IPS-20b (cell line): Measurements from ENCODE around the gene OOSP3.
"Not testable (repeated sequence)": the region's sequence is repeated elsewhere in the genome, so short reads cannot be mapped to it uniquely, and the experiment has no call there.

Experiments used
- H3K27ac ChIP-seq: one replicate; pipeline ENCODE4 v1.5.1; 2013; ENCODE audit warnings: low read length
- H3K27me3 ChIP-seq: 2 replicates; pipeline ENCODE4 v1.6.1; 2013; ENCODE audit warnings: mild to moderate bottlenecking, low read length, inconsistent platforms; ENCODE audit not compliant: insufficient read depth
- H3K36me3 ChIP-seq: 2 replicates; pipeline ENCODE4 v1.6.1; 2013; ENCODE audit warnings: low read depth, mild to moderate bottlenecking, inconsistent platforms, low read length, moderate library complexity; ENCODE audit not compliant: insufficient read depth
- H3K4me1 ChIP-seq: 2 replicates; pipeline ENCODE4 v1.6.1; 2013; ENCODE audit warnings: mild to moderate bottlenecking, control low read depth, inconsistent platforms, low read length, moderate library complexity; ENCODE audit not compliant: insufficient read depth
- H3K4me3 ChIP-seq: 2 replicates; pipeline ENCODE4 v1.5.1; 2013; ENCODE audit warnings: mild to moderate bottlenecking, low read length, inconsistent platforms
- H3K9ac ChIP-seq: 2 replicates; pipeline ENCODE4 v1.6.1; 2013; ENCODE audit warnings: low read depth, mild to moderate bottlenecking, inconsistent platforms, low read length, moderate library complexity
- H3K9me3 ChIP-seq: 2 replicates; pipeline ENCODE4 v1.6.1; 2013; ENCODE audit warnings: mild to moderate bottlenecking, low read depth, low read length, inconsistent platforms; ENCODE audit not compliant: insufficient read depth

OOSP3 gene

GRCh38 chr11:59851416-59851815, 27.2 kb upstream of the OOSP3 start:
- H3K27me3 ChIP-seq, H3K4me1 ChIP-seq, H3K9ac ChIP-seq, H3K4me3 ChIP-seq, H3K36me3 ChIP-seq, H3K27ac ChIP-seq, H3K9me3 ChIP-seq: not testable (repeated sequence)

DNA sequence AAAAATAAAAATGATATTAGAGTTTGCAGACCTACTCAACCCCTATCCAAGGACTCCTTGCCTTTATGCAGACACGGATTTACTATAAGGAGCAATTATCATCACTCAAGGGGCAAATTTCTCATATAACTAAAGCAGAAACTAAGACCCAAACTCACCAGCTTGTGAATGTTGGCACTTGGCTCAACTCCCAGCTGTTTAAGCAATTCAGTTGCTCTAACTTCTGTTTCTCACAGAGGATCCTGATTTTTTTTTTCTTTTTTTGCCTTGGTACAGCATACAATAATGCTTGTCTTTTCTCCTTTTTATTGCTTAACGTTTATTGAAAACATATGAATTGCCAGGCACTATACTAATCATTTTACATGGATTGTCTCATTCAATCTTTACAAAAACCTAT, 23.7 kb upstream of the OOSP3 start:
- Histone ChIP-seq H3K36me3 (no peaks in the 10 kb centered on the region), H3K9me3 (no peaks in the 10 kb centered on the region), H3K4me3 (no peak overlapping the region), H3K9ac (no peak overlapping the region), H3K4me1 (peaks cover 15% of the 10 kb centered on the region), H3K27ac (no peak overlapping the region), H3K27me3 (no peaks in the 10 kb centered on the region)

DNA sequence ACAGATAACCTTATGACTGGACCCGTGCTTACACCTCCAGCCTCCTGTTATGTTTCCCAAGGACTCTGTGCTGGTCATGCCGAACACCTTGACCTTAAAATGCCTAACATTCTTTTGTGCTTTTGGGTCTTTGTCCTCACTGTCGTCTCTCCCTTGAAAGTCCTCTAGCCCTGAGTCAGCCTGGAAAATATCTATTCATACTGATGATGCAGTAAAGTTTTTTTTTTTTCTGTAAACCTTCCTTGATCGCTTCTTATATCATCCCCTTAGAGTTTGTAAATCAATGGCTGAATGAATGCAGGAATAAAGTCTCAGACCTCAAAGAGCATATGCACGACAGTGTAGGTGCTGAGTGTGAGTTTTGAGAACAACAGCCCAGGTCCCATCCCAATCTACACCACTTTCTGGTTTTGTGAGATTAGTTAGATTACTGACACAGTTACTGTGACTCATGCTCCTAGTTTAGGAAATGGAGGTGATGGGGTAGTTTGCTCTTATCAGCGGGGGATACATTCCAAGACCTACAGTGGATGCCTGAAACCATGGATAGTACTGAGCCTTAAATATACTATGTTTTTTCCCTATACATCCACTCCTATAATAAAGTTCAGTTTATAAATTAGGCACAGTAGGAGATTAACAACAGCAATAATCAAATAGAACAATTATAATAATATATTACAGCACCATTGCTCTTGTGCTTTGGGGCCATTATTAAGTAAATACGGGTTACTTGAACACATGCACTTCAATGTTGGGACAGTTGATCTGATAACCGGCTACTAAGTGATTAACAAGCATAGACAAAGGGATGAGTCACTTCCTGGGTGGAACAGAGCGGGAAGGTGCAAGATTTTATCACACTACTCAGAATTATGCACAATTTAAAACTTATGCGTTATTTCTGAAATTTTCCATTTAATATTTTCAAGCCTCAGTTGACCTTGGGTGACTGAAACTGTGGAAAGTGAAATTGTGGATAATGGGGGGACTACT, 20.8 kb upstream of the OOSP3 start:
- H3K36me3 ChIP-seq = no peaks in the 10 kb centered on the region
- no peaks in the 10 kb centered on the region for H3K9me3 ChIP-seq
- H3K4me3 ChIP-seq = no peak overlapping the region
- no peak overlapping the region for H3K9ac ChIP-seq
- no peaks in the 10 kb centered on the region for H3K27me3 ChIP-seq
- H3K4me1 ChIP-seq = peaks cover 15% of the 10 kb centered on the region
- no peak overlapping the region for H3K27ac ChIP-seq

- H3K9me3 ChIP-seq = no peaks in the 10 kb centered on the region
- no peak overlapping the region for H3K4me3 ChIP-seq
- H3K27ac ChIP-seq = no peak overlapping the region
- no peaks in the 10 kb centered on the region for H3K36me3 ChIP-seq
- no peaks in the 10 kb centered on the region for H3K27me3 ChIP-seq
- H3K4me1 ChIP-seq = peaks cover 13% of the 10 kb centered on the region
- no peak overlapping the region for H3K9ac ChIP-seq
Observed at GRCh38 chr11:59859673-59860072, 18.9 kb upstream of the OOSP3 start.

DNA sequence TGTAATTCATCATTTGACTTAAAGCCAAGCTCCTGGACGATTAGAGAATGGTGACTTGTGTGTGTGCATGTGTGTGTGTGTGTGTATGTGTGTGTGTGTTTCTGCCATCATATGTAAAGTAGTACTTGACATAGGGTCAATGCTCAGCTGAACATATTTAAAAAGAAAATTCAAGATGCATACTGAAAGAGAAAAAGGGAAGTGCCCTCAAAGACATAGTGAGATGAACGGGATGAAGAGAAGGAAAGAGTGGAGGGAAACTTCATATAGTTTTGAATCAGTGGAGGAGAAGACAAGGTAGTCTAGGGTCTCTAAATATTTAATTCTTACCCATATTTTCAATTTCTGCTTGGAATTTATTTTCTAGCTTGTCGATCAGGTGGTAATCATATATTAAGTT, 16.3 kb upstream of the OOSP3 start:
- no peak overlapping the region for H3K4me3 ChIP-seq
- no peaks in the 10 kb centered on the region for H3K27me3 ChIP-seq
- H3K4me1 ChIP-seq = peaks cover 11% of the 10 kb centered on the region; the same call in 1 of the 2 replicates
- H3K9ac ChIP-seq = no peak overlapping the region
- H3K36me3 ChIP-seq = no peaks in the 10 kb centered on the region
- H3K27ac ChIP-seq = no peak overlapping the region
- no peaks in the 10 kb centered on the region for H3K9me3 ChIP-seq

GRCh38 chr11:59865031-59865430, 13.6 kb upstream of the OOSP3 start:
- no peak overlapping the region for H3K27ac ChIP-seq
- no peaks in the 10 kb centered on the region for H3K9me3 ChIP-seq
- no peak overlapping the region for H3K4me3 ChIP-seq
- H3K4me1 ChIP-seq = no peaks in the 10 kb centered on the region
- no peaks in the 10 kb centered on the region for H3K27me3 ChIP-seq
- H3K9ac ChIP-seq = no peak overlapping the region
- H3K36me3 ChIP-seq = no peaks in the 10 kb centered on the region

GRCh38 chr11:59866397-59866796, 12.2 kb upstream of the OOSP3 start, which contains the start of gene TCN1:
Gene TCN1 (minus strand): TSS chr11:59866487. CDS start chr11:59866470, 17 bp downstream.
- no peaks in the 10 kb centered on the region for H3K4me1 ChIP-seq
- no peaks in the 10 kb centered on the region for H3K27me3 ChIP-seq
- H3K9me3 ChIP-seq = peaks cover 5% of the 10 kb centered on the region; the same call in 1 of the 2 replicates
- no peak within 1 kb of the TSS for H3K27ac ChIP-seq
- no peak within 1 kb of the TSS for H3K4me3 ChIP-seq
- no peak within 1 kb of the TSS for H3K9ac ChIP-seq
- no peaks in the 10 kb centered on the region for H3K36me3 ChIP-seq

DNA sequence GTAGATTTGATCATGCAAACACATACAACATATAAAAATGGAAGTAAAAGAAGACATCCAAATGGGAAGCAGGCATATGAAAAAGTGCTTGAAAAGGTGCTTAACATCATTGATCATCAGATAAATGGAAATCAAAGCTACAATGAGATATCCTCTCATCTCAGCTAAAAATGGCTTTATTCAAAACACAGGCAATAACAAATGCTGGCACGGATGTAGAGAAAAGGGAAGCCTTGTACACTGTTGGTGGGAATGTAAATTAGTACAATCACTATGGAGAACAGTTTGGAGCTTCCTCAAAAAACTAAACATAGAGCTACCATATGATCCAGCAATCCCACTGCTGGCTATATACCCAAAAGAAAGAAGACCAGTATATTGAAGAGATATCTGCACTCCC, 11.7 kb upstream of the OOSP3 start:
- Histone ChIP-seq H3K4me1 (no peaks in the 10 kb centered on the region), H3K27me3 (no peaks in the 10 kb centered on the region), H3K9ac (no peak overlapping the region), H3K36me3 (no peaks in the 10 kb centered on the region), H3K27ac (no peak overlapping the region), H3K9me3 (peaks cover 5% of the 10 kb centered on the region; the same call in 1 of the 2 replicates), H3K4me3 (no peak overlapping the region)

DNA sequence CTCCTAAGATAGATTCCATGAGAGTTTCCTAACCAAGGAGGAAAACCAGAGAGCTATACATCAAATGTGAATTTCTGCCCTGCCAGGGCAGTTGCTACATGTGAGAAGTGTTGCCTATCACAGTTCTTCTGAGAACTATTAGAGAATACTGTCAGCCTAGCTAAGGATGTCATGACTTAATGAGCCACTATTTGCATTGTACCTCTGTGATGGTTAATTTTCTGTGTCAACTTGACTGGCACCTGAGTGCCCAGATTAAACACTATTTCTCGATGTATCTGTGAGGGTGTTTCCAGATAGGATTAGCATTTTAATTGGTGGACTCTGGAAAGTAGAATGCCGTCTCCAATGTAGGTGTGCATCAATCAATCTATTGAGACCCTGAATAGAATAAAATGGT, 10.6 kb upstream of the OOSP3 start:
- H3K4me3 ChIP-seq = no peak overlapping the region
- no peak overlapping the region for H3K9ac ChIP-seq

GRCh38 chr11:59872076-59872475, 6.5 kb upstream of the OOSP3 start:
- Histone ChIP-seq H3K4me3 (no peak overlapping the region), H3K27me3 (no peaks in the 10 kb centered on the region), H3K36me3 (no peaks in the 10 kb centered on the region), H3K9ac (no peak overlapping the region), H3K4me1 (peaks cover under 1% of the 10 kb centered on the region; the same call in 1 of the 2 replicates), H3K27ac (no peak overlapping the region), H3K9me3 (peaks cover 5% of the 10 kb centered on the region; the same call in 1 of the 2 replicates)

More for the DNA sequence above, 10.6 kb upstream of the OOSP3 start:
- no peaks in the 10 kb centered on the region for H3K36me3 ChIP-seq
- no peaks in the 10 kb centered on the region for H3K27me3 ChIP-seq
- H3K27ac ChIP-seq = no peak overlapping the region
- H3K9me3 ChIP-seq = peaks cover 5% of the 10 kb centered on the region; the same call in 1 of the 2 replicates
- no peaks in the 10 kb centered on the region for H3K4me1 ChIP-seq

- Histone ChIP-seq H3K27me3 (no peaks in the 10 kb centered on the region), H3K9me3 (no peaks in the 10 kb centered on the region), H3K4me1 (peaks cover 18% of the 10 kb centered on the region), H3K9ac (no peak overlapping the region), H3K27ac (no peak overlapping the region), H3K4me3 (no peak overlapping the region), H3K36me3 (no peaks in the 10 kb centered on the region)
Observed at GRCh38 chr11:59875856-59876519, 2.6 kb upstream of the OOSP3 start.
